K562 (cell line): Measurements from ENCODE around the gene DPP9. TPM values are rescaled to one million over a fixed set of nuclear protein-coding genes. Genes with fewer than 3 reads are reported as not detected.

ENCODE experiments used
- HNRNPH1 ChIP-seq: fragments of 200-400 bp; formaldehyde crosslinking; optimal IDR thresholded peaks from 2 replicates; pipeline ENCODE3; 2017; ENCODE audit warnings: low read depth, mild to moderate bottlenecking, low read length, moderate library complexity
- KAT7 ChIP-seq: sonication (generic); formaldehyde crosslinking; IDR thresholded peaks from 2 replicates; pipeline ENCODE4 v1.8.0; 2022; ENCODE audit warnings: missing genetic modification reagents, mild to moderate bottlenecking, borderline replicate concordance
- MAZ ChIP-seq, 2 experiments: fragments of 450-650 bp in 1 of 2; sonication (generic) in 1 of 2; formaldehyde crosslinking; IDR thresholded peaks in 1 of 2; conservative IDR thresholded peaks in 1 of 2; 2 replicates each; pipeline versions ENCODE4 v1.4.0 to v1.5.0; 2020; ENCODE audit warnings: mild to moderate bottlenecking in 1 of 2, missing genetic modification reagents in 1 of 2
- NR2F6 ChIP-seq: fragments of 450-650 bp; formaldehyde crosslinking; IDR thresholded peaks from 2 replicates; pipeline ENCODE4 v1.4.0; 2020; ENCODE audit warnings: mild to moderate bottlenecking
- RBBP5 ChIP-seq: fragments of 200-600 bp; sonication (generic); IDR thresholded peaks from 2 replicates; pipeline ENCODE4 v1.6.1; 2012; ENCODE audit warnings: borderline replicate concordance, mild to moderate bottlenecking, low read length, control low read depth, inconsistent platforms; ENCODE audit not compliant: insufficient read depth, poor library complexity, severe bottlenecking
- ZNF24 ChIP-seq: fragments of 450-650 bp; IDR thresholded peaks from 2 replicates; pipeline ENCODE4 v1.6.1; 2016
- ZNF766 ChIP-seq: fragments of 200-800 bp; sonication (Bioruptor generic); conservative IDR thresholded peaks from 2 replicates; pipeline ENCODE4 v1.6.1; 2016; ENCODE audit warnings: missing genetic modification characterization, missing compliant biosample characterization
- polyA plus RNA-seq, 8 experiments: library from polyadenylated mRNA; depleted of rRNA in 4 of 8; stranded (reverse) in 5 of 8; unstranded in 3 of 8; fragments of >200 nt; fragmentation: Nextera tagmentation in 2 of 8; fragmentation: Illumina TruSeq in 1 of 8; extraction: Ambion mirVana in 2 of 8; extraction: Trizol in 1 of 8; gene quantifications; 2 replicates each; pipeline versions ENCODE4 v1.2.1 to v1.2.3, GENCODE V29; 2011 to 2014; ENCODE audit warnings: inconsistent platforms in 1 of 8, missing spikeins in 1 of 8
- total RNA-seq, 7 experiments: library from RNA; depleted of rRNA in 6 of 7; stranded (reverse); fragments of >200 nt in 6 of 7; fragmentation: Illumina TruSeq in 2 of 7; extraction: Trizol in 2 of 7; gene quantifications; 2 replicates each; pipeline versions ENCODE4 v1.2.1 to v1.2.3, GENCODE V29; 2011 to 2021; ENCODE audit warnings: low replicate concordance in 1 of 7
- TF ChIP-seq, protein P1 (sequence below), 2 experiments: fragments of 450-650 bp; IDR thresholded peaks; 2 replicates each; pipeline ENCODE4 v1.6.1; 2018; ENCODE audit warnings: mild to moderate bottlenecking in 2 of 2, low read depth in 1 of 2; ENCODE audit not compliant: partially characterized antibody in 2 of 2
- TF ChIP-seq, protein P2 (sequence below): fragments of 450-650 bp; IDR thresholded peaks from one replicate; pipeline ENCODE4 v1.6.1; 2018; ENCODE audit warnings: mild to moderate bottlenecking, moderate library complexity; ENCODE audit not compliant: partially characterized antibody
- TF ChIP-seq, protein P3 (sequence below): sonication (generic); formaldehyde crosslinking; IDR thresholded peaks from 2 replicates; pipeline ENCODE4 v1.8.0; 2022; ENCODE audit warnings: mild to moderate bottlenecking, missing genetic modification reagents
- TF ChIP-seq, protein P4 (sequence below): fragments of 250-450 bp; sonication (Bioruptor Pico); IDR thresholded peaks from 2 replicates; pipeline ENCODE4 v1.5.0; 2020; ENCODE audit warnings: mild to moderate bottlenecking, borderline replicate concordance

DPP9 gene
- total and polyA plus RNA-seq, 9 of the 15 experiments (the other 6 are each of a cell fraction or from before 2014, with no cell fraction given): 0.90 to 66.7 (median 24.5) TPM

DNA sequence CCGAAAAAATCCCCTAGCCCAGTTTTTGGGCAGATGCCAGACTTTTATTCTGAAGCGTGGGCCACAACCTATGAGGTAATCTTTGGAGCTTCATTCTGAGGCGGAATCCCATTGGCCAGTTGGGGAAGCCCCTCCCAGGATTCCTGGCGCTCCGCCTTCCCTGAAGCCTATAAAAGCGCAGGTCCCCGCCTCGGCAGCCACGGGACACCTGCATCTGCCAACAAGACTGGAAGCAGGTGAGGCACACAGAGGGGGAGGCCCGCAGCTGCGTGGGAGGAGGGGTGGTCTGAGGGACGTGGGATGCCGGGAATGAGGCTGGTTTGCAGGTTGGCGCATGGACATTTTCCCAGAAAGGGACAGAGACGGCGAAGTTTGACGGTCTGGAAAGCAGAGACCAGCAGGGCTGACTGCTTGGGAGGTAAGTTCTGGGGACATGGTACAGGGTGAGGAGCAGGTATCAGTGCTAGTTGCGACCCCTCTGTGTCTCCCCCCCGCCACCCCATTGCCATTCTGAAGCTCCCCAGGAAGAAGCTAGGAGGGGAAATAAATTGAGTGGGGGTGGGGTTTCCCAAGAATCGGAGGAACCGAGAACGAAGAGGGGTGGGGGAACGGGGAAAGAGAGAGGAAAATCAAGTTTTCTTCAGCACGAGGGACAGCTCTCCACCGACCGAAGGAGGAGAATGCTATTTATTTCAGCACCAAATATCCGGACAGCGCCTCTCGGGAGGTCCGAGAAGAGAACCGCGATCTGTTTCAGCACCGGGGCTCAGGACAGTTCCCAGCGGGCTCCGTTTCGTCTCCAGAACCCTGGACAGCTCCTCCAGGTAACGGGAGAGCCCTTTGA, 45.5 kb upstream of the DPP9 start (continued):
- TF ChIP-seq, protein P1, sequence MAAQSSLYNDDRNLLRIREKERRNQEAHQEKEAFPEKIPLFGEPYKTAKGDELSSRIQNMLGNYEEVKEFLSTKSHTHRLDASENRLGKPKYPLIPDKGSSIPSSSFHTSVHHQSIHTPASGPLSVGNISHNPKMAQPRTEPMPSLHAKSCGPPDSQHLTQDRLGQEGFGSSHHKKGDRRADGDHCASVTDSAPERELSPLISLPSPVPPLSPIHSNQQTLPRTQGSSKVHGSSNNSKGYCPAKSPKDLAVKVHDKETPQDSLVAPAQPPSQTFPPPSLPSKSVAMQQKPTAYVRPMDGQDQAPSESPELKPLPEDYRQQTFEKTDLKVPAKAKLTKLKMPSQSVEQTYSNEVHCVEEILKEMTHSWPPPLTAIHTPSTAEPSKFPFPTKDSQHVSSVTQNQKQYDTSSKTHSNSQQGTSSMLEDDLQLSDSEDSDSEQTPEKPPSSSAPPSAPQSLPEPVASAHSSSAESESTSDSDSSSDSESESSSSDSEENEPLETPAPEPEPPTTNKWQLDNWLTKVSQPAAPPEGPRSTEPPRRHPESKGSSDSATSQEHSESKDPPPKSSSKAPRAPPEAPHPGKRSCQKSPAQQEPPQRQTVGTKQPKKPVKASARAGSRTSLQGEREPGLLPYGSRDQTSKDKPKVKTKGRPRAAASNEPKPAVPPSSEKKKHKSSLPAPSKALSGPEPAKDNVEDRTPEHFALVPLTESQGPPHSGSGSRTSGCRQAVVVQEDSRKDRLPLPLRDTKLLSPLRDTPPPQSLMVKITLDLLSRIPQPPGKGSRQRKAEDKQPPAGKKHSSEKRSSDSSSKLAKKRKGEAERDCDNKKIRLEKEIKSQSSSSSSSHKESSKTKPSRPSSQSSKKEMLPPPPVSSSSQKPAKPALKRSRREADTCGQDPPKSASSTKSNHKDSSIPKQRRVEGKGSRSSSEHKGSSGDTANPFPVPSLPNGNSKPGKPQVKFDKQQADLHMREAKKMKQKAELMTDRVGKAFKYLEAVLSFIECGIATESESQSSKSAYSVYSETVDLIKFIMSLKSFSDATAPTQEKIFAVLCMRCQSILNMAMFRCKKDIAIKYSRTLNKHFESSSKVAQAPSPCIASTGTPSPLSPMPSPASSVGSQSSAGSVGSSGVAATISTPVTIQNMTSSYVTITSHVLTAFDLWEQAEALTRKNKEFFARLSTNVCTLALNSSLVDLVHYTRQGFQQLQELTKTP (IDR thresholded peaks at IDR 0.05; ENCODE audit: low read depth in 1 of 2, partially characterized antibody in 2 of 2): peak in 1 of 2 experiments; percentile 100
- TF ChIP-seq MAZ (CRISPR knock-in tag; conservative IDR thresholded peaks at IDR 0.05 in 1 of 2, IDR thresholded peaks at IDR 0.05 in 1 of 2): peak; percentile 57 to 100; a peak in 2 of 4 replicates
- TF ChIP-seq, protein P2, sequence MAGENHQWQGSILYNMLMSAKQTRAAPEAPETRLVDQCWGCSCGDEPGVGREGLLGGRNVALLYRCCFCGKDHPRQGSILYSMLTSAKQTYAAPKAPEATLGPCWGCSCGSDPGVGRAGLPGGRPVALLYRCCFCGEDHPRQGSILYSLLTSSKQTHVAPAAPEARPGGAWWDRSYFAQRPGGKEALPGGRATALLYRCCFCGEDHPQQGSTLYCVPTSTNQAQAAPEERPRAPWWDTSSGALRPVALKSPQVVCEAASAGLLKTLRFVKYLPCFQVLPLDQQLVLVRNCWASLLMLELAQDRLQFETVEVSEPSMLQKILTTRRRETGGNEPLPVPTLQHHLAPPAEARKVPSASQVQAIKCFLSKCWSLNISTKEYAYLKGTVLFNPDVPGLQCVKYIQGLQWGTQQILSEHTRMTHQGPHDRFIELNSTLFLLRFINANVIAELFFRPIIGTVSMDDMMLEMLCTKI: no peak
- no peak for TF ChIP-seq NR2F6 (CRISPR knock-in tag)
- TF ChIP-seq, protein P3, sequence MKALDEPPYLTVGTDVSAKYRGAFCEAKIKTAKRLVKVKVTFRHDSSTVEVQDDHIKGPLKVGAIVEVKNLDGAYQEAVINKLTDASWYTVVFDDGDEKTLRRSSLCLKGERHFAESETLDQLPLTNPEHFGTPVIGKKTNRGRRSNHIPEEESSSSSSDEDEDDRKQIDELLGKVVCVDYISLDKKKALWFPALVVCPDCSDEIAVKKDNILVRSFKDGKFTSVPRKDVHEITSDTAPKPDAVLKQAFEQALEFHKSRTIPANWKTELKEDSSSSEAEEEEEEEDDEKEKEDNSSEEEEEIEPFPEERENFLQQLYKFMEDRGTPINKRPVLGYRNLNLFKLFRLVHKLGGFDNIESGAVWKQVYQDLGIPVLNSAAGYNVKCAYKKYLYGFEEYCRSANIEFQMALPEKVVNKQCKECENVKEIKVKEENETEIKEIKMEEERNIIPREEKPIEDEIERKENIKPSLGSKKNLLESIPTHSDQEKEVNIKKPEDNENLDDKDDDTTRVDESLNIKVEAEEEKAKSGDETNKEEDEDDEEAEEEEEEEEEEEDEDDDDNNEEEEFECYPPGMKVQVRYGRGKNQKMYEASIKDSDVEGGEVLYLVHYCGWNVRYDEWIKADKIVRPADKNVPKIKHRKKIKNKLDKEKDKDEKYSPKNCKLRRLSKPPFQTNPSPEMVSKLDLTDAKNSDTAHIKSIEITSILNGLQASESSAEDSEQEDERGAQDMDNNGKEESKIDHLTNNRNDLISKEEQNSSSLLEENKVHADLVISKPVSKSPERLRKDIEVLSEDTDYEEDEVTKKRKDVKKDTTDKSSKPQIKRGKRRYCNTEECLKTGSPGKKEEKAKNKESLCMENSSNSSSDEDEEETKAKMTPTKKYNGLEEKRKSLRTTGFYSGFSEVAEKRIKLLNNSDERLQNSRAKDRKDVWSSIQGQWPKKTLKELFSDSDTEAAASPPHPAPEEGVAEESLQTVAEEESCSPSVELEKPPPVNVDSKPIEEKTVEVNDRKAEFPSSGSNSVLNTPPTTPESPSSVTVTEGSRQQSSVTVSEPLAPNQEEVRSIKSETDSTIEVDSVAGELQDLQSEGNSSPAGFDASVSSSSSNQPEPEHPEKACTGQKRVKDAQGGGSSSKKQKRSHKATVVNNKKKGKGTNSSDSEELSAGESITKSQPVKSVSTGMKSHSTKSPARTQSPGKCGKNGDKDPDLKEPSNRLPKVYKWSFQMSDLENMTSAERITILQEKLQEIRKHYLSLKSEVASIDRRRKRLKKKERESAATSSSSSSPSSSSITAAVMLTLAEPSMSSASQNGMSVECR (CRISPR knock-in tag): peak; percentile 100
- peak; percentile 97 for TF ChIP-seq ZNF24
- TF ChIP-seq, protein P4, sequence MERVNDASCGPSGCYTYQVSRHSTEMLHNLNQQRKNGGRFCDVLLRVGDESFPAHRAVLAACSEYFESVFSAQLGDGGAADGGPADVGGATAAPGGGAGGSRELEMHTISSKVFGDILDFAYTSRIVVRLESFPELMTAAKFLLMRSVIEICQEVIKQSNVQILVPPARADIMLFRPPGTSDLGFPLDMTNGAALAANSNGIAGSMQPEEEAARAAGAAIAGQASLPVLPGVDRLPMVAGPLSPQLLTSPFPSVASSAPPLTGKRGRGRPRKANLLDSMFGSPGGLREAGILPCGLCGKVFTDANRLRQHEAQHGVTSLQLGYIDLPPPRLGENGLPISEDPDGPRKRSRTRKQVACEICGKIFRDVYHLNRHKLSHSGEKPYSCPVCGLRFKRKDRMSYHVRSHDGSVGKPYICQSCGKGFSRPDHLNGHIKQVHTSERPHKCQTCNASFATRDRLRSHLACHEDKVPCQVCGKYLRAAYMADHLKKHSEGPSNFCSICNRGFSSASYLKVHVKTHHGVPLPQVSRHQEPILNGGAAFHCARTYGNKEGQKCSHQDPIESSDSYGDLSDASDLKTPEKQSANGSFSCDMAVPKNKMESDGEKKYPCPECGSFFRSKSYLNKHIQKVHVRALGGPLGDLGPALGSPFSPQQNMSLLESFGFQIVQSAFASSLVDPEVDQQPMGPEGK (CRISPR knock-in tag): no peak
- TF ChIP-seq ZNF766 (CRISPR knock-in tag): peak; percentile 98
- TF ChIP-seq RBBP5: no peak
- TF ChIP-seq KAT7: peak; percentile 100
- no peak for TF ChIP-seq HNRNPH1
